CD4-positive, alpha-beta T cell treated with Interleukin-15 for 1 hour (primary cell): ENCODE data around the gene ELAVL1.
"Not testable (repeated sequence)": the region's sequence is repeated elsewhere in the genome, so short reads cannot be mapped to it uniquely, and the experiment has no call there.

ENCODE experiments used
- DNase-seq: peaks from one replicate; pipeline ENCODE4 v3.0.0-alpha.2; 2020

The ELAVL1 gene

DNA sequence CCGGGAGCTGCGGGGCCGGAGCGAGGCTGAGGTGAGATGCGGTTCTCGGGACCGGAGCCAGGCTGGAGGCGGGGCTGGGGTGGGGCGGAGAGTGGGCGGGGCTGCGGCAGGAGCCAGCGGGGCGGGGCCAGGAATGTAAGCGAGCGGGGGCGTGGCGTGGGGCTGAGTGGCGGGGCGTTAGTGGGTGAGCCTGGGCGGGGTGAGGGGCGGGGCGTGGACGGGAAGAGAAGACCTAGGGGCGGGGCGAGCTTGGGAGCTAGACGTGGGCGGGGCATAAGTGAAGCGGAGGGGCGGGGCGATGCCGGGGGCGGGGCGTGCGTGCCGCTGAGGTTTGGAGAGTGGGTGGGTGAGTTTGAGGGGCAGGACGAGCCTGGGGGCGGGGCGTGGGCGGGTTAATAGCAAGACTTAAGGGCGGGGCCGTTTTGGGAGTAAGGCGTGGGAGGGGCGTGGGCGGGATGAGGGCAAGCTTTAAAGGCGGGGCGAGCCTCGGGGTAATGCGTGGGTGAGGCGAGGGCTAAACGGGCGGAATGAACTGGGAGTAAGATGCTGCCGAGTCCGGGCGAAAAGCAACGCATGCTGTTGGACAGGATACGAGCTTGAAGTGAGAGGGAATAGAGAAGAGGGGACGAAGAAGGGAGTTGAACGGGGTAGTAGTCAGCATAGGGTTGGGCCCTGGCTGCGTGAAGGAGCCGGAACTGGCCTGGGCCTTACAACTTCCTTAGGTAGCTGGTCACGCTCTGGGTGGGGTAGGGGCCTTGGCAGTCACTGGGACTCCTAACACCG lies 84.7 kb downstream of the ELAVL1 start:
- peak; percentile 98 for DNase-seq

GRCh38 chr19:7919610-7920518 lies 85.6 kb downstream of the ELAVL1 start, which contains the start of gene SNAPC2:
TSS of gene SNAPC2 (plus strand) at chr19:7920338. CDS start at chr19:7920367, 29 bp downstream.
- peak; percentile 97 for DNase-seq

- no peak for DNase-seq
Measured at GRCh38 chr19:7918615-7919421, 86.6 kb downstream of the ELAVL1 start.

DNA sequence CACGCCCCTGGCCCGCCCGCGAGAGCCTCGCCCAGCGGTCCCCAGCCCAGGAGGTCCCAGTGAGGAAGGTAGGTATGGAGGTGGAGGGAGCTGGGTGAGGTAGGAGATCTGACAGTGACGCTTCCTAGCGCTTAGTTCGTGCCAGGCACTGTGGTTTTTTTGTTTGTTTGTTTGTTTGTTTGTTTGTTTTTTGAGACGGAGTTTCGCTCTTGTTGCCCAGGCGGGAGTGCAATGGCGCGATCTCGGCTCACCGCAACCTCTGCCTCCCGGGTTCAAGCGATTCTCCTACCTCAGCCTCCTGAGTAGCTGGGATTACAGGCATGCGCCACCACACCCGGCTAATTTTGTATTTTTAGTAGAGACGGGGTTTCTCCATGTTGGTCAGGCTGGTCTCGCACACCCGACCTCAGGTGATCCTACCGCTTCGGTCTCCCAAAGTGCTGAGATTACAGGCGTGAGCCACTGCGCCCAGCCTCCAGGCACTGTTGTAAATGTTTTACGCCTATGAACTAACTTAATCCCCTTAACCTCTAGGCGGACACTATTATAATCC lies 87.3 kb downstream of the ELAVL1 start:
- DNase-seq, result not testable (repeated sequence)

GRCh38 chr19:7917267-7918061 lies 88.0 kb downstream of the ELAVL1 start:
- peak; percentile 71 for DNase-seq

DNA sequence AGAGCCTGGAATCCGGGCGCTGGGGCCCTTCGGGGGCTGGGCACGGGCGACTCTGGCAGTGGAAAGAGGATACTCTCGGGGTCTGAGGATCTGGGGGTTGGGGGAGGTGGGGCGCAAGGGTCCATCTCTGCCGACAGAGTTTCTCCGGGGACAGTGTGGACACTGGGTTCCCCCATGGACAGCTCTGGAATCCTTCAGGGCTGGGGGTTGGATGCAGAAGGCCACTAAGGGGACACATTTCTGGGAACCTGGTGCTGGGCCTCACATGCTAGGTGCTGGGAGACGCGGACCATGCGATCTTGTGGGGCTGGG lies 88.5 kb downstream of the ELAVL1 start:
- DNase-seq, result no peak

GRCh38 chr19:7916103-7916954 lies 89.1 kb downstream of the ELAVL1 start:
- DNase-seq, result peak; percentile 55

DNA sequence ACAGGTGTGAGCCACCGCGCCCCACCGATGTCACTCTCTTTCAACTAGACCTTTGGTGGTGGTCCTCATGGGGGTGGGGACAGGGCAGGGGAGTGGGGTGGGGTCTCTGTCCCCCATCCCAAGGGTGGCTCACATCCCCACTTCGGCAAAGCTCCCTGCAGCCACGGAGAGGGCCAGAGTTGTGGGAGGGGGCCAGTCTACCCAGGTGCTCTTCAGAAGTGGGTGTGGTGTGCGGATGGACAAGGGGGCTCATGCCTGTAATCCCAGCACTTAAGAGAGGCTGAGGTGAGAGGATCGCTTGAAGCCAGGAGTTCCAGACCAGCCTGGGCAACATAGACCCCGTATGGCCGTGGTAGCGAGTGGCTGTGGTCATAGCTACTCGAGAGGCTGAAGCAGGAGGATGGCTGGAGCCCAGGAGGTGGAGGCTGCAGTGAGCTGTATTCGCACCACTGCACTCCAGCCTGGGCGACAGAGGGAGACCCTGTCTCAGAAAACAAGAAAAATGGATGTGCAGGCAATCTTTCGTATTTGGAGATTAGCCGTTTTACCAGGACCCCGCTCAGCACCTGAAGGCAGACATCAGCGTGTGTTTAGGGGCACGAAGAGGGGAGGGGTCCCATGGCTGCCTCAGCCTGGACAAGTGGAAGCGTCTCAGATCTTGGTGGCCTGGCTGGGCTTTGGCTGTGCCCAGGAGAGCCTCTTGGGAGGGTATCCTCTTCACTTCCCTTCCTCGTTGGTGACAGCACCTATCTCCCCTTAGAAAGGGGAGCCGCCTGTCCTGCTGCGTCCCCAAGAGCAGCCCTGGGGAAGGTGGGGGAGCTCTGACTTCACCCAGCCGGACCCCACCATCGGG lies 90.0 kb downstream of the ELAVL1 start:
- no peak for DNase-seq

GRCh38 chr19:7914598-7915045 lies 90.8 kb downstream of the ELAVL1 start, which contains the start of gene TGFBR3L:
TSS of gene TGFBR3L (plus strand) at chr19:7914830.
- DNase-seq, result no peak

GRCh38 chr19:7914099-7914498 lies 91.3 kb downstream of the ELAVL1 start:
- DNase-seq, result no peak

DNA sequence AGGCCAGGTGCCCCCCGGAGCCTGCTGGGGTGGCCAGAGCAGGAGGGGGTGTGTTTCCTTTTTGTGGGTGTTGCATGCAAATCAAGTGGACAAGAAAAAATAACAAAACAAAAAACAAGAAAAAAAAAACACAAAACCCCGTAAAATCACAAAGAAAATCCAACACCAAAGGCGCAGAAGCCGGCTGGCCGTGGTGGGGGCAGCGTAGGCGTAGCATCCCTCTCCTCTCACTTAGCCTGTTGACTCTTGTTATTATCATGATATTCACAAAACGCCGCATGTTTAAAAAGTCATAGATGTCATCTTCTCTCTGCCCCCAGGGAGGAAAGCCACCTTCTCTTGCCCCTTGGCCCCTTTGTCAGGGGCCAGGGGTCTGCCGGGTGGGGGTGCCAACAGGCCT lies 91.8 kb downstream of the ELAVL1 start:
- DNase-seq, result no peak

GRCh38 chr19:7912697-7913564 lies 92.5 kb downstream of the ELAVL1 start:
- DNase-seq, result no peak

DNA sequence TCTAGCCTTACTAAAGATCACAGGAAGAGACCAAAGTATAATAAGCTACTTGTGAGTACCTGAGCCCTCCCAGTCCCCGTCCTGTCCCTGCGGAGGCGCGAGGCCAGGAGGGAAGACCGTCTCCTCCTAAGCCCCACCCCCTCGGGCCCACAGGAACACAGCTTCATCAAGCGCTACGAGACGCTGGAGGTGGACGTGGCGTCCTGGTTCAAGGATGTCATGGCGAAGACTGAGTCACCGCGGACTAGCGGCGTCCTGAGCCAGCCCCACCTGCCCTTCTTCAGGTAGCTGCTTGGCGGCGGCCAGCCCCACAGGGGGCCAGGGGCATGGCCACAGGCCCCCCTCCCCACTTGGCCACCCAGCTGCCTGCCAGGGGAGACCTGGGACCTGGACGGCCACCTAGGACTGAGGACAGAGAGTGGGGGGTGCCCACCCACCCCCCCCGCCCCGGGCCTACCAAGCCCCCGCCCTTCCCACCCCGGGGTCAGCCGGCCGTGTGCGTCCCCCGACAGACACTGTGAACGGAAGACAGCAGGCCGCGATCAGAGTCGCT lies 93.2 kb downstream of the ELAVL1 start:
- DNase-seq, result no peak

DNA sequence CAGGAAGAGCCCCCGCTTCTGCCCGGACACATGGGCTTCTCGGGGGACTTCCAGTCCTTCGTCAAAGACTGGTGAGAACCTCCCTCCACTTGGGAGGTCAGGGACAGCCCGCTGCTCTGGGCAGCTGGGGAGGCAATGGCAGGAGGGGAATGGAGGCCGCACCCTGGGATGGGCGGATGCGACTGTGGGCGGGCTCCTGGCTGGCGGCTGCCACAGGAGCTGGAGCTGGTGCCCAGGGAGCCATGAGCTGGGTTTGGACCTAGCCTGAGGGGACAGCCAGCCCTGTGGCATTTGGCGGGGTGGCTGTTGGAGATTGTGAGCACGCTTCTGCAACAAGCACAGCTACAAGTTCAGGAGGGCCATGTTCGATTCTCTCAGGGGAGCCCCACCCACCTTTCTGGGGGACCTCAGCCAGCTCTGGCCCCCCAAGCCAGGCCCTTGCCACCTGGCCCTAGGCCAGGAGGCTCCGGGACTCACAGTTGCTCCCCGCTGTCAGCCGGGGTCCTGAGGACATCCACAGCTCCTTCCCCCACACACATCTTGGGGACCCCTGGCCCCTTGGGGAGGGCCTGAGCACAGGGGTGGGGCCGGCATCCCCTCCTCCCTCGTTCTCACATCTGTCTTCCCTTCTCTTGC lies 93.8 kb downstream of the ELAVL1 start:
- no peak for DNase-seq

DNA sequence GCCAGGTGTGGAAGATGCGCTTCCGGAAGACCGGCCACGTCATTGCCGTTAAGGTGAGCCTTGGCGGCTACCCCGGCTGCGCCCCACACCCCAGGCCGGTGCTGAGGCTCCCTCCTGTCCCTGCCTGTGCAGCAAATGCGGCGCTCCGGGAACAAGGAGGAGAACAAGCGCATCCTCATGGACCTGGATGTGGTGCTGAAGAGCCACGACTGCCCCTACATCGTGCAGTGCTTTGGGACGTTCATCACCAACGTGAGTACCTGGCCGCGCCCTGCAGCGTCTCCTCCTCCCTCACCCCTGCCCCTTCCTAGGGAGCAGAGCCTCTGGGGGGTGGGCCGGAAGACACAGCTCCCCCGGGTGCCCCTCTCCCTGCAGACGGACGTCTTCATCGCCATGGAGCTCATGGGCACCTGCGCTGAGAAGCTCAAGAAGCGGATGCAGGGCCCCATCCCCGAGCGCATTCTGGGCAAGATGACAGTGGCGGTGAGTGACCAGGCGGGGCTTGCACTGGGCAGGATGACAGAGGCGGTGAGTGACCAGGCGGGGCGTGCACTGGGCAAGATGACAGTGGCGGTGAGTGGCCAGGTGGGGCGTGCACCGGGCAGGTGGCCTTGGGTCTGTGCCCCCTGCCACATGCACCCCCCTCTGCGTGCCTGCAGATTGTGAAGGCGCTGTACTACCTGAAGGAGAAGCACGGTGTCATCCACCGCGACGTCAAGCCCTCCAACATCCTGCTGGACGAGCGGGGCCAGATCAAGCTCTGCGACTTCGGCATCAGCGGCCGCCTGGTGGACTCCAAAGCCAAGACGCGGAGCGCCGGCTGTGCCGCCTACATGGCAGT lies 94.9 kb downstream of the ELAVL1 start:
- DNase-seq, result no peak

GRCh38 chr19:7909471-7910067 lies 95.9 kb downstream of the ELAVL1 start:
- DNase-seq, result no peak
